ENCODE results near the gene TMEM156. TPM values are rescaled to one million over a fixed set of nuclear protein-coding genes. Genes with fewer than 3 reads are reported as not detected.

TMEM156 gene
- total and polyA plus RNA-seq, 10 of the 15 experiments (the other 5 are each of a cell fraction or from before 2014, with no cell fraction given) = 20.8 to 48.3 (median 32.7) TPM

- TF ChIP-seq, protein P1, sequence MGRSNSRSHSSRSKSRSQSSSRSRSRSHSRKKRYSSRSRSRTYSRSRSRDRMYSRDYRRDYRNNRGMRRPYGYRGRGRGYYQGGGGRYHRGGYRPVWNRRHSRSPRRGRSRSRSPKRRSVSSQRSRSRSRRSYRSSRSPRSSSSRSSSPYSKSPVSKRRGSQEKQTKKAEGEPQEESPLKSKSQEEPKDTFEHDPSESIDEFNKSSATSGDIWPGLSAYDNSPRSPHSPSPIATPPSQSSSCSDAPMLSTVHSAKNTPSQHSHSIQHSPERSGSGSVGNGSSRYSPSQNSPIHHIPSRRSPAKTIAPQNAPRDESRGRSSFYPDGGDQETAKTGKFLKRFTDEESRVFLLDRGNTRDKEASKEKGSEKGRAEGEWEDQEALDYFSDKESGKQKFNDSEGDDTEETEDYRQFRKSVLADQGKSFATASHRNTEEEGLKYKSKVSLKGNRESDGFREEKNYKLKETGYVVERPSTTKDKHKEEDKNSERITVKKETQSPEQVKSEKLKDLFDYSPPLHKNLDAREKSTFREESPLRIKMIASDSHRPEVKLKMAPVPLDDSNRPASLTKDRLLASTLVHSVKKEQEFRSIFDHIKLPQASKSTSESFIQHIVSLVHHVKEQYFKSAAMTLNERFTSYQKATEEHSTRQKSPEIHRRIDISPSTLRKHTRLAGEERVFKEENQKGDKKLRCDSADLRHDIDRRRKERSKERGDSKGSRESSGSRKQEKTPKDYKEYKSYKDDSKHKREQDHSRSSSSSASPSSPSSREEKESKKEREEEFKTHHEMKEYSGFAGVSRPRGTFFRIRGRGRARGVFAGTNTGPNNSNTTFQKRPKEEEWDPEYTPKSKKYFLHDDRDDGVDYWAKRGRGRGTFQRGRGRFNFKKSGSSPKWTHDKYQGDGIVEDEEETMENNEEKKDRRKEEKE (IDR thresholded peaks at IDR 0.05) = no peak
- no peak for TF ChIP-seq IKZF2 (IDR thresholded peaks at IDR 0.05)
- TF ChIP-seq BHLHE40 (IDR thresholded peaks at IDR 0.05; ENCODE audit: borderline replicate concordance in 1 of 2, low read depth in 2 of 2, low read length in 1 of 2) = peak in 1 of 2 experiments; percentile 78; a peak in 2 of 4 replicates
- TF ChIP-seq IRF3 (IDR thresholded peaks at IDR 0.05) = no peak
- TF ChIP-seq ZNF687 (IDR thresholded peaks at IDR 0.05) = peak; percentile 48; the same call in 1 of the 2 replicates
- peak; percentile 81 for TF ChIP-seq DPF2 (IDR thresholded peaks at IDR 0.05)
- no peak for TF ChIP-seq EZH2 (IDR thresholded peaks at IDR 0.05; ENCODE audit: borderline replicate concordance, control insufficient read depth, low read depth, low read length)
- TF ChIP-seq SIX5 (IDR thresholded peaks at IDR 0.05; ENCODE audit: low read depth, low read length, severe bottlenecking) = no peak
- no peak for TF ChIP-seq CEBPB (IDR thresholded peaks at IDR 0.05; ENCODE audit: borderline replicate concordance in 1 of 2, low read depth in 2 of 2, low read length in 2 of 2)
- 0 out of 2 replicates have a peak, but pooled peaks have one; percentile 32 for TF ChIP-seq TCF3 (IDR thresholded peaks at IDR 0.05; ENCODE audit: borderline replicate concordance, insufficient read depth, low read depth, low read length)
- TF ChIP-seq, protein P2, sequence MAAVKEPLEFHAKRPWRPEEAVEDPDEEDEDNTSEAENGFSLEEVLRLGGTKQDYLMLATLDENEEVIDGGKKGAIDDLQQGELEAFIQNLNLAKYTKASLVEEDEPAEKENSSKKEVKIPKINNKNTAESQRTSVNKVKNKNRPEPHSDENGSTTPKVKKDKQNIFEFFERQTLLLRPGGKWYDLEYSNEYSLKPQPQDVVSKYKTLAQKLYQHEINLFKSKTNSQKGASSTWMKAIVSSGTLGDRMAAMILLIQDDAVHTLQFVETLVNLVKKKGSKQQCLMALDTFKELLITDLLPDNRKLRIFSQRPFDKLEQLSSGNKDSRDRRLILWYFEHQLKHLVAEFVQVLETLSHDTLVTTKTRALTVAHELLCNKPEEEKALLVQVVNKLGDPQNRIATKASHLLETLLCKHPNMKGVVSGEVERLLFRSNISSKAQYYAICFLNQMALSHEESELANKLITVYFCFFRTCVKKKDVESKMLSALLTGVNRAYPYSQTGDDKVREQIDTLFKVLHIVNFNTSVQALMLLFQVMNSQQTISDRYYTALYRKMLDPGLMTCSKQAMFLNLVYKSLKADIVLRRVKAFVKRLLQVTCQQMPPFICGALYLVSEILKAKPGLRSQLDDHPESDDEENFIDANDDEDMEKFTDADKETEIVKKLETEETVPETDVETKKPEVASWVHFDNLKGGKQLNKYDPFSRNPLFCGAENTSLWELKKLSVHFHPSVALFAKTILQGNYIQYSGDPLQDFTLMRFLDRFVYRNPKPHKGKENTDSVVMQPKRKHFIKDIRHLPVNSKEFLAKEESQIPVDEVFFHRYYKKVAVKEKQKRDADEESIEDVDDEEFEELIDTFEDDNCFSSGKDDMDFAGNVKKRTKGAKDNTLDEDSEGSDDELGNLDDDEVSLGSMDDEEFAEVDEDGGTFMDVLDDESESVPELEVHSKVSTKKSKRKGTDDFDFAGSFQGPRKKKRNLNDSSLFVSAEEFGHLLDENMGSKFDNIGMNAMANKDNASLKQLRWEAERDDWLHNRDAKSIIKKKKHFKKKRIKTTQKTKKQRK (IDR thresholded peaks at IDR 0.05; ENCODE audit: low read depth, low read length) = no peak
- TF ChIP-seq GATAD2B (conservative IDR thresholded peaks at IDR 0.05; ENCODE audit: low read depth) = peak; percentile 98
- no peak for TF ChIP-seq SMAD1 (IDR thresholded peaks at IDR 0.05; ENCODE audit: low read depth, partially characterized antibody)
- no peak for TF ChIP-seq ASH2L (IDR thresholded peaks at IDR 0.05; ENCODE audit: borderline replicate concordance, low read depth)
- no peak for TF ChIP-seq NRF1 (conservative IDR thresholded peaks at IDR 0.05; ENCODE audit: low read depth, low read length)
These were observed 13.0 kb upstream of the TMEM156 start (continued) for GRCh38 chr4:39044956-39045826.

Data from GM12878 (cell line).